Hepatic stellate cell (primary cell): ENCODE measurements around the gene KRT31.
"Not testable (repeated sequence)": the region's sequence is repeated elsewhere in the genome, so short reads cannot be mapped to it uniquely, and the experiment has no call there.

Experiments used
- DNase-seq: peaks from one replicate; pipeline ENCODE4 v3.0.0; 2011; ENCODE audit warnings: low spot score

Gene KRT31

GRCh38 chr17:41396996-41397660, at the start of gene KRT31:
TSS of gene KRT31 (minus strand) at chr17:41397608. CDS start at chr17:41397539, 69 bp downstream.
- DNase-seq: no peak

- DNase-seq: peak; percentile 67
Measured at GRCh38 chr17:41446806-41447205, 49.4 kb upstream of the KRT31 start.

GRCh38 chr17:41444640-41445039, 47.2 kb upstream of the KRT31 start:
- DNase-seq: no peak

DNA sequence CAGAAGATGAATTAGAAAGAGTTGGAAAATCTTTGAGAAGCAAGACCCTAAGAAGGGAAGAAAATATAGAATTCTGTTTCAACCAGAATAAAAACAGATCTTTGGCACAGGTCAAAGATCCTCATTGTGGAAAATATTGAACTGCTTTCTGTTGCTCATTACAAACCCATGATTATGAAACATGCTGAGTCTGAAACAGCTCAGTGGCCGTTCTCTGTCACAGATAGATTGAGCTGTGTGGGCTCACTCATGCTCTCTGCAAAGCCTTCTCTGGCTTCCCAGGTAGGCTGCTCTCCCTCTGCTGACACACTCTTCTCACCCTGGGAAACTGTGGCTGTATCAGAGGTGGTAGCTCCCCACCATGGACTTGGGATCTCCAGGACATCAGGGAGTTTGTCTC, 46.8 kb upstream of the KRT31 start:
- no peak for DNase-seq

GRCh38 chr17:41442739-41443138, 45.3 kb upstream of the KRT31 start:
- DNase-seq: peak; percentile 56

GRCh38 chr17:41440531-41441033, 43.2 kb upstream of the KRT31 start, which contains the start of gene KRT38:
TSS of gene KRT38 (minus strand) at chr17:41440983. CDS start at chr17:41440921, 62 bp downstream.
- no peak for DNase-seq

- DNase-seq: no peak
Measured at GRCh38 chr17:41439375-41439774, 42.0 kb upstream of the KRT31 start.

DNA sequence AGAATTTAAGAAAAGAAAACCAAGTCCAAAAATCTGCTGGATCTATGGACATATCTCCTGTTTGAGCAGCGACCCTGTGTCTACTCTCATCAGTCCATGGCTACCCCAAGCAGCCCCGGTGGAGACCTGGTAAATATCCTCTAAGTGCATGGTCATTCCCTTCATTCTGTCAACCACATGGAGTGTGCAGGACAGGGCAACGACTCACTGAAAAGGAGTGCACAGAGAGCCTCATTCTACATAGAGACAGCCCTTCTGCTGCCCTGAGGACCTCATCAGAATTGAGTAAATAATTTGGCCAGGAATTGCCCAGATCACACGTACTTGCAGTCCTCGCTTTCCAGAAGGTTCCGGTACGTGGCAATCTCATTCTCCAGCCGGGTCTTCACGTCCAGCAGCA, 40.4 kb upstream of the KRT31 start:
- DNase-seq: no peak

- DNase-seq: no peak
Measured at GRCh38 chr17:41437254-41437653, 39.8 kb upstream of the KRT31 start.

- DNase-seq: no peak
Measured at GRCh38 chr17:41434415-41434814, 37.0 kb upstream of the KRT31 start.

- DNase-seq: no peak
Measured at GRCh38 chr17:41434005-41434404, 36.6 kb upstream of the KRT31 start.

GRCh38 chr17:41433586-41433985, 36.2 kb upstream of the KRT31 start:
- DNase-seq: no peak

GRCh38 chr17:41430376-41430775, 33.0 kb upstream of the KRT31 start:
- not testable (repeated sequence) for DNase-seq

DNA sequence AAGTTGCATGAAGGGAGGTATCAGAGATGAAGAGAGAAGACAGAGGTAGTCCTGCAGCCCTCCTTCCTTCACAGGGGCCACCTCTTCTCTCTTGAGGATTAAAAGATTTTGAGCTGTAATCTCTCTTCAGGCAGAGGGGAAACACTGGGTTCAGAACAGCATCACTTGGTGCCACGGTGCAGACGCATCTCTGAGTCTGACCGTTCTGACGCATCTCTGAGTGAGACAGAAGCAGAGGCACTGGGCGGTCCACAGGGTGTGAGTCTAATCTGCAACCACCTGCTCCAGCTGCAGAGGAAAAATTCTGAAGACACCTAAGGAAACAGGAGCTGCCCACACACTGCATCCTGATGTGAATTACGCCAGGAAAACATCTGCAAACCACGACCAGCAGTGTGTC, 32.3 kb upstream of the KRT31 start:
- no peak for DNase-seq

- DNase-seq: peak; percentile 38
Measured at GRCh38 chr17:41428591-41429291, 31.3 kb upstream of the KRT31 start.

GRCh38 chr17:41424111-41424635, 26.8 kb upstream of the KRT31 start, which contains the start of gene KRT37:
TSS of gene KRT37 (minus strand) at chr17:41424585. CDS start at chr17:41424523, 62 bp downstream.
- no peak for DNase-seq

DNA sequence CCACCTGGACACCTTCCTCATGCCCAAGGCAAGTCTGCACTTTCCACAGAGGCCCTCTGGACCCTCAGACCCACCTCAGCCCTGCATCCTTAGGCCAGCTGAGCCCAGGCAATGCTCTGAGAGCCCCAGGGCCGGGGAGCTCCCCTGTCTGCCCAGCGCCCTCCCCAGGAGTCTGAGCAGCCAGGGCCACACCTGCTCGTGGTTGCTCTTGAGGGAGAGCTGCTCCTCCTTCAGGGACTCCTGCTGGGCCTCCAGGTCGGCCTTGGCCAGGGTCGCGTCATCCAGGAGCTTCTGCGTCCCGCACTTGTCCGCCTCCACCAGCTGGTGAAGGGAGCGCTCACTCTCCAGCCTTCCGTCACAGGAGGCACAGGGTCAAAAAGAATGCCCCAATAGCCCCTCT, 25.2 kb upstream of the KRT31 start:
- DNase-seq: not testable (repeated sequence)

- no peak for DNase-seq
Measured at GRCh38 chr17:41421617-41422016, 24.2 kb upstream of the KRT31 start.

DNA sequence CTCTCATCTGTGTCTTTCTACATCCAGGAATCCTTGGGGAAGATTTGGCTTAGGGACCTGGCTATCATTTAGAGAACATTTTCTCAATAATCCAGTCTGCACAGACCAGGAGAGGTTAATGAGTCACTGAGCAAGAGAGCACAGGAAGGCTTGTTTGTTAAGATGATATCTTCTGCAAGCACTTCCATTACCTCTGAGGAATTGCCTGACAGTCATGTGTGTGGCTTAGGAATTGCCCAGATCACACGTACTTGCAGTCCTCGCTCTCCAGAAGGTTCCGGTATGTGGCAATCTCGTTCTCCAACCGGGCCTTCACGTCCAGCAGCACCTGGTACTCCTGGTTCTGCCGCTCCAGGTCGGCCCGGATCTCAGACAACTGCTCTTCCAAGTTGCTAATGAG, 23.7 kb upstream of the KRT31 start:
- DNase-seq: peak; percentile 50

DNA sequence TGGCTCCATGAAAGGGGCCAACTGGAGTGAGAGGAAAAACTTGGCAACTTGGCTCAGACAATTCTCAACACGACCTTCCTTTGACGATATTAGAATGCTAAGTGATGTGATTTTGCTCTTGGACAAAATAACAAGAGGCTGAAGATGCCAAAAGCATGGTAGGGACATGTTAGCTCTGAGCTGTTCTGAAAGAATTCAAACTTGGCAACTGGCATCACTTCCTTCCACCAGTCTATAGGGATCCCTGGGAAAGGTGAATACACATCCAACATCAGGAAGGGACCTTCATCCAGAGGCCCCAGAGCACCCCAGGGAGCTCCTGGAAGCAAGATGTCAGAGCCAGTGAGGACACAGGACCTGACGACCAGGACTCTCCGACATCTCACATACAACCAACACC, 22.7 kb upstream of the KRT31 start:
- DNase-seq: no peak

DNA sequence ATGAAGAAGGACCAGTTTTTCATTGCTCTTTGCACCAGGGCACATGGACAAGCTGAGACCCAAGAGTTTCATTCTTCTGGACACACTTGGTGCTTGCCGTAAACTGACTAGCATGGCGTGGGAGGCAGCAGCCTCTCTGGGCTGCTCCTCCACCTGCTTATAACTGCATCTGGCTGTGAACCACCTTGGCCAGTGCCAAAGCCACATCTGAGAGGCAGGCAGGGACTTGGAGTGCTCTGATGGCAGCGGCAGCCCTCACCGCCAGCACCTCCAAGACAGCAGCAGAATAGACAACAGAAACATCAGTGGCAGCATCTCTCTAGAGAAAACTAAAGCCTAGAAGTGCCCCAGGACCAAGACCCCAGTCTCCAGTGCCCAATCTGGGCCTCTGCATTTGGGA, 22.3 kb upstream of the KRT31 start:
- DNase-seq: no peak

GRCh38 chr17:41418116-41418860, 20.9 kb upstream of the KRT31 start:
- DNase-seq: no peak
